ENCODE measurements around the gene SIT1.

The SIT1 gene

DNA sequence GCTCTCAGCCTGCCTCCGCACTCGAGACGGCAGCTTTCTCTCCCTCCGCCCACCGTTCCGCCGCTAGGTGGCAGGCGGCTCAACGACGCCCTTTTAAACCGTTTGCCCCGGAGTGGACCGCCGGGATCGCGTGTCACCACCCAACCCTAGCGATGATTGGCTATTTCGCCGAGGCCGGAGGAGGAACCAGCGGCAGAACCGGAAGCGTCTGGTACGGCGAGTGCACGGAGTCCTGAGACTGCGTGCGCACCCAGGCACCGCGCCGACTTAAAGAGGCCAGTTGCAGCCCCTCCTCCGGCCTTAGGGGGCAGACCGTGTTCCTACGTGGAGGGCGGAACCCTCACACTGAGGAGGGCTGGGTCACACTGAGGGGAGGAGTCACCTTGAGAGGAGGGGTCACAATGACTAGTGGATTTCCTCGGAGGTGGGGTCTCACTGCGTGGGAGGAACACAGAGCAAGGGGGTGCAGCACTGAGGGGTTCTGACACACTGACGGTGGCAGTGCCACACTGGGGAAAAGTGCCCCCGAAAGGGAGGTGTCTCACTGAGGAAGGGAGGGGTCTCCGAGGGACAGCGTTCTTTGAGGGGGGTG, 46.6 kb downstream of the SIT1 start:
- DNase-seq = peak; percentile 98

DNA sequence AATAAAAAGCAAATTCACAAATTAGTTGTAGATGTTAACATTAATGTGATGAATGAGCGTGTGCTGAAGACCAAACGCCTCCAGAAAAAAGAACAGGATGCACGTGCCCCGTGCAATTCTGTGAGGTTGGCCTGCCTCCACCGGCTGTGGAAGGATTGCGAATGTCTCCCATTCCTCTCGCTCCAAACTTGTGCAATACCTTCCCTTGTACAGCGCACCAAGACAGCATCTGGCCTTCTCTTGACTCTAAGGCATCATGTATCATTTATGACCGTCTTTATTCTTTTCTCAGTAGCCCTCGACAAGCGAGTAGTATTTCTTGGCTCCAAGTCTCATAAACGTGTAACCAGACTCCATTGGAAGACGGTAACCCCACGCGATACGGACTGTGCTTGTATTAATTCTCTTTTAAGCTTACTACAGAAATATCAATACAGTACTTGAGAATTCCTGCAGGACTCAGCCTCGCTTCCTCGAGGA, 47.2 kb downstream of the SIT1 start:
- no peak for DNase-seq

DNA sequence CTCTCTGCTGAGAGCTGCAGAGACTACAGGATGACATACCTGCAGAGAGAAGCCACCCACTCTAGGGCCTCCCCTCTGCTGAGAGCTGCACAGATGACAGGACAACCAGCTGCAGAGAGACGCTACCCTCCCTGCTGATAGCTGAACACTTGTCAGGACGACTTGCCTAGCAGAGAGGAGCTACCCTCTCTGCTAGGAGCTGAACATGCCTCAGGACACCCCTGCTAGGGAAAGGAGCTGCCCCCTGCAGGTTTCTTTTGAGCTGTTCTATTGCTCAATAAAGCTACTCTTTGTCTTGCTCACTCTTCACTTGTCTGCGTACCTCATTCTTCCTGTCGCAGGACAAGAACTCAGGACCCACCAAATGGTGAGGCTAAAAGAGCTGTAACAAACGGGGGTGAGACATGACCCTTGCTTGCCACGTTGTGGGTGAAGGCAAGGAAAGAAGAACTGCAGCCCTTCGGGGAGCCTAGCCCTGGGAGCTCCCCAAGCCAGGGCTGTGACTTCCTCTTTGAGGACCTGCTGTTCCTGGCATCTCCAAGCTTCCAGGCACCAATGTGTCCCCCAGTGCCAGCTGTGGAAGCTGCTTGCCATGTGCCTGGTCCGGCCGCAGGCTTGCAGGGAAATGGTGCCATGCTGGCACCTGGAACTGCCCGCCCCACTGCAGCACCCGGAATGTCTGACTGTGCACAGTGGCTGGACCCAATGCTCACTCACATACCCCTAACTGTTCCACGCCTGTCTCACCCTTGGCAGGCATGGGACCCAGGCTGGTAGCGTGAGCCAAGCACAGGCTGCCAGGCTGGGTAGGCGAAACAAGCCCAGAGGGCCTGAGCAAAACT, 50.7 kb downstream of the SIT1 start:
- DNase-seq = no peak

All from amniotic stem cell (primary cell).